ENCODE results near the gene CTDSPL. TPM values are rescaled to one million over a fixed set of nuclear protein-coding genes. Genes with fewer than 3 reads are reported as not detected.
A peak's percentile ranks its signal among the peaks of the same experiment; 100 is the strongest.

The CTDSPL gene
- total RNA-seq, 1 experiment from 2014 or later: 27.4 TPM

DNA sequence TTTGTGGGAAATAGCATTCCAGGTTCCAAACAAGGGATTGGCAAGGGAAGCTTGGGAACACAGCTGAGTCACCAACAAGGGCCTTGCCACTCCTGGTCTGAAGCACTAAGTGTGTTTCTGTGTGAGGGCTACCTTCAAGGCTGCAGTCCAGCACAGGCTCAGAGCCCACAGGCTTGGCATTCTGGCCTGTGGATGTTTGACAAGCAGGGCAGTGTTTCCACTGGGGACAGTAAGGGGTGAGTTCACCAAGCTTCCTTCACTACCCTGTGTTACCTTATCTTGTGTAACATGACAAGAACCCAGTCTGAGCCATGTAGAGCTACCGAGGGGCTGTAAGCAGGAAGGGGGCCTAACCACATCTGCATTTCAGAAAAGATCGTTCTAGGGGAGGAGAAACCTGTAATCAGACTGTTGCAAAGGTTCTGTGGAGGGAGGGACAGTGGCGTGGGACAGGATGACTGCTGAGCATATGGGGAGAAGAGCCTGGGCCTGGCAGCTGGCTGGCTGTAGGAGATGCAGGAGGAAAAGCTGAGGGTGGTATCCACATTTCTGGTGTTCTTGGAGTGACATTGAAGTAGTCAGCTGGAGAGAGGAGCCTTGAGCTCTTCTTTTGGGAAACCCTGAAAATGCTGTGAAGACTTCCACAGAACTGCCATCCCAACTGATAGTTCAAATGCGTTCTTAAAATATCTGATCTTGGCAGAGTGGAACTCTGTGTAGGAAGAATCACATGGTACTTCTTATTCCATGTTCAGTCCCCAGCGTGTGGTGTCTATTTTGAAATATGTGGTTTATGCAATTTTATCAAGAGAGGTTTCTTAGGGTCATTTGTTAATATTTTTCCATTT lies 61.3 kb downstream of the CTDSPL start:
- H3K36me3 ChIP-seq: no peaks in the 10 kb centered on the region; the same call in 1 of the 2 replicates
- H3K27ac ChIP-seq: 0 out of 2 replicates have a peak overlapping the region, but pooled peaks have one; percentile 9
- no peaks in the 10 kb centered on the region for H3K9me3 ChIP-seq (replicated peaks)
- peaks cover 39% of the 10 kb centered on the region for H3K4me1 ChIP-seq (replicated peaks)
- no peak overlapping the region for H3K4me3 ChIP-seq
- no peak for DNase-seq (ENCODE audit: low read depth in 1 of 2, low spot score in 2 of 2)
- H3K27me3 ChIP-seq (replicated peaks): no peaks in the 10 kb centered on the region

DNA sequence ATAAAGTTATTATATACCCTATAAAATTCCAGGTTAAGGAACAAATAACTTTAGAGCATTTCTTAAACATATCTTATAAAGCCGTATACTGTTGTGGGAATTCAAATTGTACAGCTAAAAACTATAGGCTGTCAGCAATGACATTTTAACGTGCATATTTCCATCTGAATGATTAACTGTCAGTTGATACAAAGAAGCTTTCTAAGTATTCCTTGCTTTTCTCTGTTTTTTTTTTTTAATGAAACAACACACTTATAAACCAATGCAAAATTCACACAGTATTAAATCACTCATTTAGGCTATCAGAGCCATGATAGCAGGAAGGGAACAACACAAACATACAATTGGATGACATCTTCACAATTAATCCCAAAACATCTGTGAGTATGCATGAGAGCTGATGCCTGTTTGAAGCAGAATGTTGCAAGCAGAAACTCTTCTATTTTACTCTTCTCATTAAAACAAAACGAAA lies 61.9 kb downstream of the CTDSPL start:
- DNase-seq (ENCODE audit: low read depth in 1 of 2, low spot score in 2 of 2): no peak
- Histone ChIP-seq H3K36me3 (no peaks in the 10 kb centered on the region; the same call in 1 of the 2 replicates), H3K27ac (no peak overlapping the region), H3K4me3 (no peak overlapping the region), H3K4me1 (replicated peaks) (peaks cover 39% of the 10 kb centered on the region), H3K27me3 (replicated peaks) (no peaks in the 10 kb centered on the region), H3K9me3 (replicated peaks) (no peaks in the 10 kb centered on the region)

DNA sequence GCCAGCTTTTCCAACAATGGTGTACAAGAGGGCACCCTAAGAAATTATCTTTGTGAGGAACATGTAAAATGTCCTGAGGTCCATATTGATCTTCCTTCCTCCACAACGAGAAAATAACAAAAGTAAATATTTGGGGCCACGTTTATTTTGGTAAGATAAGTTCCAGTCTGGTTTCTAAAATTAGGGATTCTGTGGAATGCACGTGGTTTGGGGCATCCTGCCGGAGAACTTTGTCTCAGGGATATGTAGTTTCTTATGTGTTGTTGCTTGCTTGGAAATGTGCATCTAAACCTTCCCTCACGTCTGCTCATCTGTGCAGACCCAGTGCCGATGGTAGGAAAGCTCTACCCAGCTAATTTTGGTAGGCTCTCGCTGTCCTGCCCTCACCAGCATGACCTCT lies 62.8 kb downstream of the CTDSPL start:
- Histone ChIP-seq H3K9me3 (replicated peaks) (no peaks in the 10 kb centered on the region), H3K4me1 (replicated peaks) (peaks cover 39% of the 10 kb centered on the region), H3K4me3 (no peak overlapping the region), H3K27me3 (replicated peaks) (no peaks in the 10 kb centered on the region), H3K27ac (no peak overlapping the region), H3K36me3 (no peaks in the 10 kb centered on the region; the same call in 1 of the 2 replicates)
- DNase-seq (ENCODE audit: low read depth in 1 of 2, low spot score in 2 of 2): no peak

DNA sequence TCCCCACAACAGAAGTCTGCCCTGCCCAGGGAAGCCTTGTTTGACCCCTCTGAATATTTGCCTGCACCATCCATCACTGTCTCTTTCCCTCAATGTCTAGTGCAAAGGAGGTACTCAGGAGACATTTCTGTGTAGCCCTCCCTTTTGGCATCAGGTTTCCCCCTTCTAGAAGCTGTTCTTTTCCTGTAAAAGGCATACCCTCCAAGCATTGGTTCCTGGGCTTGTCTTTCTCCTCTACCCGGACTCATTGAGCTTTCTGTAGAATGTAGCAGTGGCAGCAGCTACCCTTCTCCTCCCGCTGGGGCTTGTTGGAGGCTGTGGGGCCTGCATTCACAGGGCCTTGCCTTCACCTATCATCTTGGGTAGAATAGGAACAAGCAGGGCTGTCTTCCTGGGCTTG lies 63.5 kb downstream of the CTDSPL start:
- Histone ChIP-seq H3K4me1 (replicated peaks) (peaks cover 39% of the 10 kb centered on the region), H3K36me3 (no peaks in the 10 kb centered on the region; the same call in 1 of the 2 replicates), H3K27me3 (replicated peaks) (no peaks in the 10 kb centered on the region), H3K9me3 (replicated peaks) (no peaks in the 10 kb centered on the region), H3K4me3 (no peak overlapping the region), H3K27ac (no peak overlapping the region)
- DNase-seq (ENCODE audit: low read depth in 1 of 2, low spot score in 2 of 2): no peak

DNA sequence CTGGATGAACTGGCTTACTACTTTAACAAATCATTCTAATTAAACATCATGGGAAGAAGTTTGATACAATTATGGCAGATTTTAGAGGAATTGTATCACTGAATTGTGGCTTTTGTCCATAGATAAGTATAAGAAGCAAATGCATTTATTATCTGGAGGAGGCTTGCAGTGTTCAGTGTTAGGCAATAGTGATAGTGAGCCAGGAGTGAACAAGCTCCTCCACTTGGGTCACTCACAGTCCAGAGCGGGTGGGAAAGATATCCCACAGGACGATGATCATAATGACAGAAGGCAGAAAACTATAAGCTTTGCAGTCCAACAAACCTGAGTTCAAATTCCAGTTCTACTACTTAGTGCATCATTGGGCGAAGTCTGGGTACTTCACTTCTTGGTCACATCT lies 64.9 kb downstream of the CTDSPL start:
- H3K36me3 ChIP-seq: no peaks in the 10 kb centered on the region; the same call in 1 of the 2 replicates
- no peaks in the 10 kb centered on the region for H3K27me3 ChIP-seq (replicated peaks)
- H3K4me1 ChIP-seq (replicated peaks): peaks cover 39% of the 10 kb centered on the region
- H3K4me3 ChIP-seq: no peak overlapping the region
- H3K9me3 ChIP-seq (replicated peaks): no peaks in the 10 kb centered on the region
- no peak for DNase-seq (ENCODE audit: low read depth in 1 of 2, low spot score in 2 of 2)
- no peak overlapping the region for H3K27ac ChIP-seq

DNA sequence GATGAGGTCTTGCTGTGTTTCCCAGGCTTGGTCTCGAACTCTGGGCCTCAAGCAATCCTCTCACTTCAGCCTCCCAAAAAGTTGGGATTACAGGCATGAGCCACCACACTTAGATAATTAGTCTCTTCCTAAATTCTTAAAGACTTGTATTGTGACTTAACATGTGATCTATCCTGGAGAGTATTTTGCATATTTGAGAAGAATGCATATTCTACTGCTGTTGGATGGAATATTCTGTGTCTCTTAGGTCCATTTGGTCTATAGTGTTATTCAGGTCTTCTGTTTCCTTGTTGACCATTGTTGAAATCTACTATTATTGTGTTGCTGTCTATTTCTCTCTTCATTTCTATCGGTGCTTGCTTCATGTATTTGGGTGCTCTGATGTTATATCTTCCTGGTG lies 68.8 kb downstream of the CTDSPL start:
- no peak overlapping the region for H3K4me3 ChIP-seq
- H3K27ac ChIP-seq: no peak overlapping the region
- no peak for DNase-seq (ENCODE audit: low read depth in 1 of 2, low spot score in 2 of 2)
- no peaks in the 10 kb centered on the region for H3K9me3 ChIP-seq (replicated peaks)
- H3K4me1 ChIP-seq (replicated peaks): peaks cover 23% of the 10 kb centered on the region
- H3K27me3 ChIP-seq (replicated peaks): no peaks in the 10 kb centered on the region
- H3K36me3 ChIP-seq: no peaks in the 10 kb centered on the region

DNA sequence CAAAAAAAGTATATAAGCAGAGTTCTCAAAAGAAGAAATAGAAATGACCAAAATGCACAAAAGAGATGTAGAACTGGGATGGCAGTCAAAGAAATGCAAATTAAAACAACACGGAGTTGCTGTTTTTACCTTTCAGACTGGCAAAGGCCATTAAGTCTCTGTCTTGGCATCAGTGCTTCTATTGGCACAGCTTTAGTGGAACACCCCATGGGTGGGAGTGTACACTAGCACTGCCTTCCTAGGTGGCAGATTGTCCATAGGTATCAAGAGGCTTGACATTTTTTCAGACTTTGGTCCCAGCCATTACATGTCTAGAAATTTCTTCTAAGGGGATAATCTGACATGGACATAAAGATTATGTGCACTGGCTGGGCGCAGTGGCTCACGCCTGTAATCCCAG lies 70.8 kb downstream of the CTDSPL start:
- Histone ChIP-seq H3K27ac (no peak overlapping the region), H3K36me3 (no peaks in the 10 kb centered on the region), H3K27me3 (replicated peaks) (no peaks in the 10 kb centered on the region), H3K4me1 (replicated peaks) (peaks cover 30% of the 10 kb centered on the region), H3K9me3 (replicated peaks) (no peaks in the 10 kb centered on the region), H3K4me3 (no peak overlapping the region)
- DNase-seq (ENCODE audit: low read depth in 1 of 2, low spot score in 2 of 2): no peak

DNA sequence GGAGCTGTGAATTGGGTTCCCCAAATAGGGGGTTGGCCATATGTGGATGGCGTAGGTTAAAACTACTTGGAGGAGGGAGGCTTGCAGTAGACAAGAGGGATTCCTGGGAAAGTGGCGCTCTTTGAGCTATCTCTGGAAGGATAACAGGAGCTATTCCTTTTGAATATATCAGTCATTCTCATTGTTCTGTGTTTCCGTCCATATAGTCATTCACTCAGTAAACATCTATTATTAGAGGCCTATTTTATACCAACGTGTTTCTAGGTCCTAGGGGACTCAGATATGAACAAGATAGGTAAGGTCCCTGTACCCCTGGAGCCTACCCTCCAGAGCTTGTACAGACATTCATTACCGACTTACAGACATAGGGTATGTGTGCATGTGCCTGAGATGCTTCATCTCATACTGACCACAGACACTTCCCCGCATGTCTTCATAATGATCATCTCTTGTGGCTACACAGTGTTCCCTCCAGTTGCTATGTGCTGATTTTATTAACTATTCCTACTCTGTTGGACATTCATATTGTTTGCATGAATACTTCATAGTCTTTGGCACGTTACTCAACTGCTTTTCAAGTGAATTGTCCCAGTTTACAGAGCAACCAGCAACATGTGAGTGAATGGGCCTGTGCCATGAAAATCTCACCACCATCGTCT lies 73.1 kb downstream of the CTDSPL start:
- DNase-seq (ENCODE audit: low read depth in 1 of 2, low spot score in 2 of 2): no peak
- H3K4me1 ChIP-seq (replicated peaks): peaks cover 51% of the 10 kb centered on the region
- peak overlapping the region; percentile 71 for H3K27ac ChIP-seq
- no peaks in the 10 kb centered on the region for H3K9me3 ChIP-seq (replicated peaks)
- no peak overlapping the region for H3K4me3 ChIP-seq
- no peaks in the 10 kb centered on the region for H3K36me3 ChIP-seq
- no peaks in the 10 kb centered on the region for H3K27me3 ChIP-seq (replicated peaks)

DNA sequence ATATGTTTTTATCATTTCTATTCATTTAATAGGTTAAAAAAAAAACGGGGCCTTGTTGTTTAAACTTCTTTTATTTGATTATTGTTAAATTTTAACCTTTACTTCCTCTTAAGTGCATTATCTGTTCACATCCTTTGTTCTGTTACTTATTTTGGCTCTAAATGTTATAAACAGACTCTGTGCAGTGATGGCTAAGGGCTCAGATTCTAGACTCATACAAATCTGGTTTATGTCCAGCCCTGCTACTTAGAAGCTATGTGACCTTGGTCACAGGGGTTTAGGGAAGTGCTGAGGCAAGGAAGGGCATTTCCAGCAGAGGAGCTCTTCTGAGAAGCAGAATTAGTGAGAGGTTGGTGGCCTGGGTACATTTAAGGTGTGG lies 73.6 kb downstream of the CTDSPL start:
- H3K36me3 ChIP-seq: no peaks in the 10 kb centered on the region
- DNase-seq (ENCODE audit: low read depth in 1 of 2, low spot score in 2 of 2): peak in 1 of 2 experiments; percentile 46
- H3K27me3 ChIP-seq (replicated peaks): no peaks in the 10 kb centered on the region
- H3K4me3 ChIP-seq: no peak overlapping the region
- peak overlapping the region; percentile 71 for H3K27ac ChIP-seq
- H3K4me1 ChIP-seq (replicated peaks): peaks cover 54% of the 10 kb centered on the region
- H3K9me3 ChIP-seq (replicated peaks): no peaks in the 10 kb centered on the region

DNA sequence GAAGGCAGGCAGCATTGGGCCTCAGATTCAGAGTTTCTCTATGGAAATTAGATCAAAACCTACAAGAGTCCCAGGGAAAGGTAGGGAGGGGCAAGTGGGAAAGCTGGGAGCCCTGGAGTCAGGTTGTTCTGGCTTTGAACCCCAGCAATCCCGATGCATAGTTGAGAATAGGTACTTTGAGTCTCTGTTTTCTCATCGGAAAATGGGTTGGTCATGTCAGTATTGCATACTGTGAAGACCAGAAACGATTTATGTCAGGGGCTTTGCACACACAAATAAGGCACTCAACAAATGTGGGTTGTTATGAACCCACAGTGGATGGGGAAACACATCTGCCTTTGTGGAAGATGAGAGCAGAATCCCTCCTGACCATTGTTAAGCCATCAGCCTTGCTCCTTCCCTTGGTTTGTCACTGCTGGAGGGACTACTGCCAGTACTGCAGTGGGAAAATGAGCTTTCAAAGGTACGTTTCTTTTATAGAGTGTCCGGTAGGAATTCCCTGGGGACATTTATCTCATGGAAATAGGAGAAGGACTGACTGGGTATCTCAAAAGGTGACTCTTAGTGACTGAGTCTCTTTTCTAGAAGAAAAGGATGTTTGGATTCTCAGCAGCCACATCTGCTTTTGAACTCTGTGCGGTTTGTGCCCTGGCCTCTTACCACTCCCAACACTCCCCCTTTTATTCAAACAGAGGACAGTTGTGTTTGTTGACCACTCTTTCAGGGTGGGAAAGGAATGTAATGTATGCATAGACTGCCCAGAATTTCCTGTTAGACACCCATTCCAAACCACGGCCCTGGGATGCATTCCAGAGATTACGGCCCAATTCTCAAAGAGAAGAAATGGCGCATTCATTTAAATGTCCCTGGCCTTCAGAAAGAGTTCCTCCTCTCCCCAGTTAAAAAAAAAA lies 74.3 kb downstream of the CTDSPL start:
- no peaks in the 10 kb centered on the region for H3K36me3 ChIP-seq
- H3K27ac ChIP-seq: peak overlapping the region; percentile 87
- no peaks in the 10 kb centered on the region for H3K9me3 ChIP-seq (replicated peaks)
- DNase-seq (ENCODE audit: low read depth in 1 of 2, low spot score in 2 of 2): peak; percentile 84 to 94
- H3K27me3 ChIP-seq (replicated peaks): no peaks in the 10 kb centered on the region
- H3K4me3 ChIP-seq: no peak overlapping the region
- H3K4me1 ChIP-seq (replicated peaks): peaks cover 56% of the 10 kb centered on the region

DNA sequence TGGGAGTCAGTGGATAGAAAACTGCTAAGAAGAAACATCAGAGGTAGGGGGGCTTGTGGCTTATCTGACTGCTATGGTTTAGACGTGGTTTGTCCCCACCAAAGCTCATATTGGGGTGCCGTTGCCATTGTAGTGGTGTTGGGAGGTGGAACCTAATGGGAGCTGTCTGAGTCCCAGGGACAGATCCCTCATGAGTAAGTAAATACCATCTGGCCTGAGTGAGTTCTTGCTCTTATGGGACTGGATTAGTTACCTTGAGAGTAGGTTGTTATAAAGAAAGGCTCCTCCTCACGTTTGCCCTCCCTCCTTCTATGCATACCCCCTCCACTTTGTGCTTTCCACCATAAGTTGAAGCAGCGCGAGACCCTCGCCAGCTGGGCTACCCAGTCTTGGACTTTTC lies 75.5 kb downstream of the CTDSPL start:
- Histone ChIP-seq H3K36me3 (no peaks in the 10 kb centered on the region), H3K4me1 (replicated peaks) (peaks cover 64% of the 10 kb centered on the region), H3K27ac (peak overlapping the region; percentile 87), H3K4me3 (no peak overlapping the region), H3K9me3 (replicated peaks) (no peaks in the 10 kb centered on the region), H3K27me3 (replicated peaks) (no peaks in the 10 kb centered on the region)
- no peak for DNase-seq (ENCODE audit: low read depth in 1 of 2, low spot score in 2 of 2)

DNA sequence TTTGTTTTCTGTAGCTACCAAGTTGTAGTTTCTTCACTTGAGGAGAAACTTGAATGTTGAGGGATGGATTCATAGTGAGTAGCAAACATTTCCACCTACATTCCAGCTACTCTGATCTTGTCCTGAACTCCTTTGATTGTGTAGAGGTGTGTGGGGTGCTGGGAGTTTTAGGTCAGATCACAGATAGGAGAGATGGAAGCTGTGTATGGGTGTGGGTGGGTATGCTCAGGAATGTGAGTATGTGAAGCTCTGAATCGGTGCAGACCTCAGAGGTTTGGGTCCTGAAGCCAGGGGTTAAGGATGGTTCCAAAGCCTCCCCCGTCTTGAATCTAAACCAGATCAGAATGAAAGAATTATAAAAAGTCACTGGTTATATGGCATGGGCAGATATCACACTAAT lies 76.3 kb downstream of the CTDSPL start:
- Histone ChIP-seq H3K27ac (peak overlapping the region; percentile 11; the same call in 1 of the 2 replicates), H3K4me3 (no peak overlapping the region), H3K4me1 (replicated peaks) (peaks cover 73% of the 10 kb centered on the region), H3K9me3 (replicated peaks) (no peaks in the 10 kb centered on the region), H3K27me3 (replicated peaks) (no peaks in the 10 kb centered on the region), H3K36me3 (no peaks in the 10 kb centered on the region)
- DNase-seq (ENCODE audit: low read depth in 1 of 2, low spot score in 2 of 2): no peak

DNA sequence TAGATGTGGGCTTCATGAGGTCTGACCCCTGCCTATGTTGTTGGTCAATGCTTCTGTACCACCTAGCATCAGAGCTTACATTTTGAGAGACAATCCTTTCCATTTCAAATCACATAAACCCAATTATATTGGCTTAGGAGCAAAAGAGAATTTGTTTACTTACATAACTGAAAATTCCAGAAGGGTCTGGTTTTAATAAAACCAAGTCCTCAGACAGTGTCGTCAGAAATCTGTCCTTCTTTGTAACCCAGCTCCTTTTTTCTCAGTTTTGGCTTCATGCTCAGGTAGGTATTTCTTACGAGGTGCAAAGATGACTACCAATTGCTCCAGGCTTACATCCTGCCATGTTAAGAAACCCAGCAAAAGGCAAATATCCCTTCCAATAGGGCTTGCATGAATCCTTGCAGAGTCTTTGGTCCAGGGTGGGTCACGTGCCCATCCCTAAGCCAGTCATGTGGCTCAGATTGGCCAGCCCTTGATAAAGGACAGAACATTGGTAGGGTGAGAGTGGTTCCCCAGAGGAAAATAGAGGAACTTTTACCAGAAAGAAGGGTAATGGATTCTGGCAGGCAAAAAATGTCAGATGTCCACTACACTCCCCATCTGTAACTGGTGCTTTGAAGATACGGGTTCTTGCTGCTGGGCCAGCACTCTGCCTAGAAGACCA lies 78.7 kb downstream of the CTDSPL start:
- H3K27me3 ChIP-seq (replicated peaks): no peaks in the 10 kb centered on the region
- no peak overlapping the region for H3K27ac ChIP-seq
- H3K4me3 ChIP-seq: no peak overlapping the region
- H3K9me3 ChIP-seq (replicated peaks): no peaks in the 10 kb centered on the region
- H3K4me1 ChIP-seq (replicated peaks): peaks cover 83% of the 10 kb centered on the region
- DNase-seq (ENCODE audit: low read depth in 1 of 2, low spot score in 2 of 2): no peak
- H3K36me3 ChIP-seq: no peaks in the 10 kb centered on the region

Data from SJSA1 (cell line).